Activated effector memory CD4-positive, alpha-beta T cell treated with anti-CD3 and anti-CD28 coated beads, Interleukin-2, amount 50 U/mL, for 16 hours (primary cell): ENCODE measurements around the gene UQCRH.
A peak's percentile ranks its signal among the peaks of the same experiment; 100 is the strongest.
"Not testable (repeated sequence)": the region's sequence is repeated elsewhere in the genome, so short reads cannot be mapped to it uniquely, and the experiment has no call there.

Experiments
- DNase-seq: peaks from one replicate; pipeline ENCODE4 v3.0.0-alpha.2; 2020

UQCRH gene

DNA sequence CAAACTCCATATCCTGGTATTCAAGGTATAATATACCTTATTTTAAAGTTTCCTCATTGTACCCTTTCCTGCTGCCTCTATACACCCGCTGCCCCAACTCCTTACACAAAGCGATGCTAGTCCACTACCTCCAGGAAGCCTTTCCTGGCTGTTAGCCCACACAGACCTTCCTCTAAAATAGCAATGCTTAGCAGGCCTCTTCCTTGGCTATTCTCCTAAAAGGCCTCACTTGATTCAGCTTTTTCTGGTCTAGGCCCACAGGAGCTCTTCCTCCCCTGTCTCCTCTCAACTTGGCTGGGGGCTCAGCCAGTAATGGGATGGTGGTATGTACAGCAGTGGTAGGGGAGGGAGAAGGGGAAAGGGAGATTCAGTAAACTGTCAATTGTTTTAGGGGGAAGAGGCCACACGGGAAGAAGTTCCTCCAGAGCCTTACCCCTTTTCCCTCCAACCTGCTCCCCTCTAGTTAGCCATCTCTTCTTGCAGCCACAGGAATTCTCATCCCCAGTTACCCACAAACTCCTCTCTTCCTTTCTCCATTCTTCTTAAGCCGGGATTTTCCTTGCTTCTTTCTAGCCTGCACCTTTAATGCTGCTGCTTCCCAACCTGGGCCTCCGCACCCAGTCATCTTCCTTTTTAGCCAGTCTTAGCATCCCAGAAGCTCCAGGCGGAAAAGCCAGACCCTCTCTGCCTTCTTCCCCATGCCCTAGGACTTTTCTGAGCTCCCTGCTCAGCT lies 2.7 kb upstream of the UQCRH start:
- DNase-seq: no peak

GRCh38 chr1:46301406-46301807 lies 2.1 kb upstream of the UQCRH start:
- no peak for DNase-seq

DNA sequence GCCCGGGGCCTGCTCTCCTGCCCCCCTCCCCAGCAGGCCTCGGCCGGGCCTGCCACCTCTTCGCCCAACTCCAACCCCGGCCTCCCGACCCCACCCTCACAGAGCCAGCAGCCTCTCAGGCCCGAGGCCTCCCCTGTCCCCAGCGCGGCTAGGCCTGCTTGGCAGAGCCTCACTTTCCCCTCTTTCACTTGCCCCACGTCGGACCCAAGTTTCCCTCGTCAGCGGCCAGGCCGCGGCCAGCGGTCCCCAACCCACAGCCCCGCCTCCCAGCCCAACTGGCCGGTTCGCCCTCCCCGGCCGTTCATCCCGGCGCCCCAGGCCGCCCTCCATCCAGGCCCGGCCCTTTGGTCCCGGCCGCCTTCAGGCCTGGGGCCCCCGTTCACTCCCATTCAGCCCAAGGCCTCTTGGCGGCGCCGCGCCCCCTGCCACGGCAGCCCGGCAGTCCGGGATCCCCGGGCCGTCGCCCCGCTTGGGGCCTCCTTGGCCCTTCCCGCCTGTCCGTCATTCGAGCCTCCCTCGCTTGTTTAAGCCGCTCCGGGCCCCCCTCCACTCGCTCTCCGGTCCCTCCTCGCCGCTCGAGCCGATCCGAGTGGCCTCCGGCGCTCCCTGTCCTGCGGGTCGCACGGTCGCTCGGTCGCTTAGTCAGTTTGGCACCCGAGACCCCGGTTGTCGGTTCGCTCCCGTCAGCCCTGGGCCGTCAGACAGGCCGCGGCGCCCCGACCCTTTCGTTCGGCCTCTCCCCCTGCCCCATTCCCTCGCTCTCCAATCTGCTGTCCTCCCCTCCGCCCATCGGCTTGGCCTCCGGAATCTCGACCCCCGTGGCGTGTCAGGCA lies 1.5 kb upstream of the UQCRH start:
- peak; percentile 84 for DNase-seq

- DNase-seq: peak; percentile 75
Measured at GRCh38 chr1:46302641-46303037, 859 bp upstream of the UQCRH start.

- DNase-seq: no peak
Measured at GRCh38 chr1:46303872-46304326, 401 bp downstream of the UQCRH start.

- no peak for DNase-seq
Measured at GRCh38 chr1:46306159-46306530, 2.6 kb downstream of the UQCRH start.

- no peak for DNase-seq
Measured at GRCh38 chr1:46309401-46310159, 6.1 kb downstream of the UQCRH start.

DNA sequence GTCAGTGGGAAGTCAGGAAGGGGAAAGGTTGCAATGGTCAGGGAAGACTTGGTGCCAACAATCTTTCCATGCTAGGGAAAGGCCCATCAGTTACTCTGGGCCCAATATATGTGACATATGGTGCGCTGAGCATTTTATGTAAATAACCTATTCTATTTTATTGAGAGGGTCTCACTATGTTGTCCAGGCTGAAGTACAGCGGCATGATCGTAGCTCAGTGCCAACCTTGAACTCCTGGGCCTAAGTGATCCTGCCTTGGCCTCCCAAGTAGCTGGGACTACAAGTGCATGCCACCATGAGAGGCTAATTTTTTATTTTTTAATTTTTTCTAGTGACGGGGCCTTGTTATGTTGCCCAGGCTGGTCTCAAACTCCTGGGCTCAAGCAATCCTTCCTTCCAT lies 6.8 kb downstream of the UQCRH start:
- DNase-seq: no peak

- no peak for DNase-seq
Measured at GRCh38 chr1:46315669-46316403, 12.3 kb downstream of the UQCRH start.

DNA sequence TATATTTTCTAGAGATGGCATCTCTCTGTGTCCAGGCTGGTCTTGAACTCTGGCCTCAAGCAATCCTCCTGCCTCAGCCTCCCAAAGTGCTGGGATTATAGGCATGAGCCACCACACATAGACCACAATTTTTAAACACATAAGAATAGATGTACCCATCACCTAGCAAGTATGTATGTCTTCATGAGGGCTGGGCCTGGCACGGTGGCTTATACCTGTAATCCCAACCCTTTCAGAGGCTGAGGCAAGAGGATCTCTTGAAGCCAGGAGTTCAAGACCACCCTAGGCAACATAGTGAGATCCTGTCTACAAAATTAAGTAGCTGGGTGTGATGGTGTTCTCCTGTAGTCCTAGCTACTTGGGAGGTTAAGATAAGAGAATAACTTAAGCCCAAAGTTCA lies 13.8 kb downstream of the UQCRH start:
- DNase-seq: peak; percentile 22

- DNase-seq: peak; percentile 50
Measured at GRCh38 chr1:46319301-46319700, 15.8 kb downstream of the UQCRH start.

DNA sequence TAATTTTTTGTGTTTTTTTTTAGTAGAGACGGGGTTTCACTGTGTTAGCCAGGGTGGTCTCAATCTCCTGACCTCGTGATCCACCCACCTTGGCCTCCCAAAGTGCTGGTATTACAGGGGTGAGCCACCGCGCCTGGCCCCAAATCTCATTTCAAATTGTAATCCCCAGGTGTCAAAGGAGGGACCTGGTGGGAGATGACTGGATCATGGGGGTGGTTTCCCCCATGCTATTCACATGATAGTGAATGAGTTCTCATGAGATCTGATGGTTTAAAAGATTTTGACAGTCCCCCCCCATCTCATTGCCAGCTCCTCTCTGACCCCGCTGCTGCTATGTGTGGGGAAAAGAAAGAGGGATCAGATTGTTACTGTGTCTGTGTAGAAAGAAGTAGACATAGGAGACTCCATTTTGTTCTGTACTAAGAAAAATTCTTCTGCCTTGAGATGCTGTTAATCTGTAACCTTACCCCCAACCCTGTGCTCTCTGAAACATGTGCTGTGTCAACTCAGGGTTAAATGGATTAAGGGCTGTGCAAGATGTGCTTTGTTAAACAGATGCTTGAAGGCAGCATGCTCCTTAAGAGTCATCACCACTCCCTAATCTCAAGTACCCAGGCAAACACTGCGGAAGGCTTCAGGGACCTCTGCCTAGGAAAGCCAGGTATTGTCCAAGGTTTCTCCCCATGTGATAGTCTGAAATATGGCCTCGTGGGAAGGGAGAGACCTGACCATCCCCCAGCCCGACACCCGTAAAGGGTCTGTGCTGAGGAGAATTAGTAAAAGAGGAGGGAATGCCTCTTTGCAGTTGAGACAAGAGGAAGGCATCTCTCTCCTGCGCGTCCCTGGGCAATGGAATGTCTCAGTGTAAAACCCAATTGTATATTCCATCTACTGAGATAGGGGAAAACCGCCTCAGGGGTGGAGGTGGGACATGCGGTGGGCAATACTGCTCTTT lies 16.7 kb downstream of the UQCRH start:
- not testable (repeated sequence) for DNase-seq

DNA sequence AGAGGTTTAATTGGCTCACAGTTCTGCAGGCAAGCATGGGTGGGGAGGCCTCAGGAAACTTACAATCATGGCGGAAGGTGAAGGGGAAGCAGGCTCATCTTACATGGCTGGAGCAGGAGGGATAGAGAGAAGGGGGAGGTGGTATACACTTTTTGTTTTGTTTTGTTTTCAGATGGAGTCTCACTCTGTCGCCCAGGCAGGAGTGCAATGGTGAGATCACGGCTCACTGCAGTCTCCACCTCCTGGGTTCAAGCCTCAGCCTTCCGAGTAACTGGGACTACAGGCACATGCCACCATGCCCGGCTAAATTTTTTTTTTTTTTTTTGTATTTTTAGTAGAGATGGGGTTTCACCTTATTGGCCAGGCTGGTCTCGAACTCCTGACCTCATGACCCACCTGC lies 18.7 kb downstream of the UQCRH start:
- peak; percentile 21 for DNase-seq

DNA sequence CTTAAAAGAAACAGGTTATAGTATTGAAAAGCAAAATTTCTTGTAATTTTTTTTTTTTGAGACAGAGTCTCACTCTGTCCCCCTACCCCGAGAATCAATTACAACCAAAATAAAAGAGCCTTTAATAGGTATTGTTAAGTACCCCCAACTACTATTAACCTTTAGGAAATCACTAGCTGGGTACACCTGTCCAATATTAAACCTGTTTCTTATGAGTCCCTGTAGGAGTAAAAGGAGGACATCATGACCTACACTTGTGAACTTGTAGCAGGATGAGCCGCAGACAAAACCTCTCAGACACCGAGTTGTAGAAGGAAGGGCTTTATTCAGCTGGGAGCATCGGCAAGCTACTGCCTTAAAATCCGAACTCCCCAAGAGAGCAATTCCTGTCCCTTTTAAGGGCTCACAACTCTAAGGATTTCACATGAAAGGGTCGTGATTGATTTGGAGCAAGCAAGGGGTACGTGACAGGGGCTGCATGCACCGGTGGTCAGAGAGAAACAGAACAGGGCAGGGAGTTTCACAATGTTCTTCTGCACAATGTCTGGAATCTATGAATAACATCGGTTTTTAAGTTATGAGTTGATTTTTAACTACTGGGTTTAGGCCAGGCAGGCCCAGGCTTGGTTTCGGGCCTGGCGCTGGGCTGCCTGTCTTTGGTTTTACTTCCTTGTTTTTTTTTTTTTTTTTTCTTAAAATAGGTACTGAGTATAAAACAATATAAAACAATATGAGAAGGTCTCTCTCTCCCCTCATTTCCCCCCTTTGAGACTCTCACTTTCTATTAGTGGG lies 22.0 kb downstream of the UQCRH start:
- peak; percentile 5 for DNase-seq

GRCh38 chr1:46328182-46328581 lies 24.7 kb downstream of the UQCRH start:
- peak; percentile 27 for DNase-seq

- peak; percentile 13 for DNase-seq
Measured at GRCh38 chr1:46329807-46330206, 26.3 kb downstream of the UQCRH start.

DNA sequence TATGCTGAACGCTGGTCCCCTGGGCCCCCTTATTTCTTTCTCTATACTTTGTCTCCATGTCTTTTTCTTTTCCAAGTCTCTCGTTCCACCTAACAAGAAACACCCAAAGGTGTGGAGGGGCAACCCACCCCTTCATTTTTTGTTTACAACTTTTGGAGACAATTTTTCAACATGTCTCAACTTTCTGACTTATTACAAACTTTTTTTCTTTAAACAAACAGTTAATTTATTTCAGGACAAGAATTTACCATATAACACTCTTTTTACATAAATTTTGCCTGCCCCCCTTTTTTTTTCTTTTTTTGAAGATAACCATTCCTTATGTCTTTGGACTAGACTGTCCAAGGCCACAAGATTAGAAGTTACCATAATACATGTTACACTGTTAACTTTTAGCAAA lies 26.9 kb downstream of the UQCRH start:
- not testable (repeated sequence) for DNase-seq

- DNase-seq: not testable (repeated sequence)
Measured at GRCh38 chr1:46331786-46332540, 28.5 kb downstream of the UQCRH start.

GRCh38 chr1:46333300-46334029 lies 30.0 kb downstream of the UQCRH start:
- no peak for DNase-seq
